GM19452 (cell line): ENCODE results near the gene GTPBP1.

Source experiments
- ATAC-seq: cut with Tn5 transposase; IDR thresholded peaks from one replicate; pipeline ENCODE4 v1.9.1; 2021; ENCODE audit not compliant: unreplicated experiment

GTPBP1 gene

DNA sequence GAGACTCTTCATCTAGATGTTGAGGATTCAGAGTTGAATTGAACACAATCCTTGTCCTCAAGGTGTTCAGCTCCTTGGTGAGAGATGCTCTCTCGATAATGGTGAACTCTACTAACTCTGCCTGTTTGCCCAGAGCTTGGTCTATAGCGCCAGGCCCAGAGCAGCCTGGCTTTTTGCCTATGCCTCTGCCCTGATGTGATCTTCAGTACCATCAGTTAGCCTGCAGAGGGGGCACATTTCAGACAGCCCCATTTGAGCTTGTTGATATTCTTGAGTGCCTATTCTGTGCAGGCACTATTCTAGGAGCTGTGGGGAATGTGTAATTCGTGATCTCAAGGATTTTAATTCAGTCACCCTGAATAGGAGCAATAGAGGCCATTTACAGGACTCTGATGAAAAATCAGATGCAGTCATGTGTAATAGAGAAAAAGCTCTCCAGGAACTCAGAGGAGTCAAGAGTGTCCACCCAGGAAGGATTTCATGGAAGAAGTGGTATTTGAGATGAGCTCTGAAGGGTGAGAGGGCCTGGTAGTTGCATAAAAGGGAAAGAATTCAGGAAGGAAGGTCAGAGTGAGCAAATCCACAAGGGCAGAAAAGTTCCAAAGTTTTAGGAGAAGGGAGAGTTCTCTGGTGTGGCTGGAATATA is 19.3 kb downstream of the GTPBP1 start:
- ATAC-seq = no peak

DNA sequence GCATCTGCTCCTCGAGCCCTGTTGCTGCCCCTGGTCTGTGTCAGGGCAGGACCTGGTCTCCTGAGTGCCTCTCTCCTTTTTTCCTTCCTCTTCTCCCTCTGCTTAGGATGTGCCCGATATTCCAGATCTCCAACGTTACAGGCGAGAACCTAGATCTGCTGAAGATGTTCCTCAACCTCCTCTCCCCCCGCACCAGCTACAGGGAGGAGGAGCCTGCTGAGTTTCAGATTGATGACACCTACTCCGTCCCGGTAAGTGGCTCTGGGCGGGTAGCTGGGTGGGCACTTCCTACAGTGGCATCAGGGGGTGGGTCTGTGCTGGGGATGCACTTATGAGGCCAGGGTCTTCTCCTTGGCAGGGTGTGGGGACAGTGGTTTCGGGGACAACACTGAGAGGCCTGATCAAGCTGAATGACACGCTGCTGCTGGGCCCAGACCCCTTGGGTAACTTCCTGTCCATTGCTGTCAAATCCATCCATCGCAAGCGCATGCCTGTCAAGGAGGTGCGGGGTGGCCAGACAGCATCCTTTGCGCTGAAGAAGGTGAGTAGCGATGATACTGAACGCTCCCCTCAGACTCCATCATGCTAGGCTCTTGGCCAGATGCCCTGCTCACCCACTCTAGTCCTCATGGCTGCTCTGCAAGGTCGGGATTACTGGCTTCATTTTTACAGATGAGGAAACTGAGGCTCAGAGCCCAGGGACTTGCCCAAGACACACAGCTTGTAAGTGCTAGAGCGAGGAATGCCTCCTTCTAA is 20.3 kb downstream of the GTPBP1 start:
- no peak for ATAC-seq

DNA sequence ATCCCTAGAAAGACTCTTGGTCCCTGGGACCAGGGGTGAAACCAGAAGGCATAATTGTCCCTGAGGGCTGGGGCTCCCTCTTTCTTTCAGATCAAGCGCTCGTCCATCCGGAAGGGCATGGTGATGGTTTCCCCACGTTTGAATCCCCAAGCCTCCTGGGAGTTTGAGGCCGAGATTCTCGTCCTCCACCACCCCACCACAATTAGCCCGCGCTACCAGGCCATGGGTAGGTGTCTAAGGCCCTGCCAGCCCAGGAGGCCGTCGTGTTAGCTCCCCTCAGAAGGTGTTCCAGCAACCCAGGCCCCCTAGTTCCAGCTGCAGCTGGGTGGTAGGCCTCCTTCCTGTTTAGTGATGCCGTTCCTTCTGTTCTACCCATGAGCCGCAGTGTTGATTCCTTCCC is 21.4 kb downstream of the GTPBP1 start:
- ATAC-seq = no peak

DNA sequence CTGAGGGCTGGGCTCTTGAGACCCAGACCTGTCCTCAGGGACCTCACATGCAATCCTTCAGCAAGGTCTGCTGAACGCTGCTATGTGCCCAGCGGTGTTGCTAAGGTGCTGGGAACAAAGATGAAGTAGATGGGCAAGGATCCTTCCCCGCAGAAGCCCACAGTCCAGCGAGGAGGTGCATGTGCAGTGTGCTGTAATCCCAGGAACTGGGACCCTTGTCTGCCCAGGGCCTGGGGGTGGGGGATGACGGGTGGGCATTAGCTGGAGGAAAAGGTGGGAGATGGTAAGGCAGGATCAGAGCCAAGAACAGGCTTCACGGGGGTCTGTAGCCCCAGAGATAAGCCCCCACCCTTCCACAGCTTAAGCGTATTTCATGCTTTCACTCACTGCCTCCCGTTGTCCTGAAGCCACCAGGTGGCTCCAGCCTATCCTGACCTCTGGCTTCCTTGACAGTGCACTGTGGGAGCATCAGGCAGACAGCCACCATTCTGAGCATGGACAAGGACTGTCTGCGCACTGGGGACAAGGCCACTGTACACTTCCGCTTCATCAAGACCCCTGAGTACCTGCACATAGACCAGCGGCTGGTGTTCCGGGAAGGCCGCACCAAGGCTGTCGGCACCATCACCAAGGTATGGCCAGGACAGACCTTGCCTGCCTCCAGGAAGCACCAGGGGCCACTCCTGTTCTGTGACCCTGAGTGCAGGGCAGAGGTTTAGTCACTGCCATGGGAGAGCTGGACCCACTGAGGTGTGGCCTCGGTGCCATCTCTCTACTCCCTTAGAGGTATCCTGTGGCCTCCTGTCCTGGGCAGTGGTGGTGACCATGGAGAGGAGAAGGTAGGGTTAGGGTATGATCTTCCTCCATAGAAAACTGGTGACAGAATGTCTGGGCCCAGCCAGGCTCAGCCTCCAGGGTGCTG is 22.0 kb downstream of the GTPBP1 start:
- no peak for ATAC-seq

DNA sequence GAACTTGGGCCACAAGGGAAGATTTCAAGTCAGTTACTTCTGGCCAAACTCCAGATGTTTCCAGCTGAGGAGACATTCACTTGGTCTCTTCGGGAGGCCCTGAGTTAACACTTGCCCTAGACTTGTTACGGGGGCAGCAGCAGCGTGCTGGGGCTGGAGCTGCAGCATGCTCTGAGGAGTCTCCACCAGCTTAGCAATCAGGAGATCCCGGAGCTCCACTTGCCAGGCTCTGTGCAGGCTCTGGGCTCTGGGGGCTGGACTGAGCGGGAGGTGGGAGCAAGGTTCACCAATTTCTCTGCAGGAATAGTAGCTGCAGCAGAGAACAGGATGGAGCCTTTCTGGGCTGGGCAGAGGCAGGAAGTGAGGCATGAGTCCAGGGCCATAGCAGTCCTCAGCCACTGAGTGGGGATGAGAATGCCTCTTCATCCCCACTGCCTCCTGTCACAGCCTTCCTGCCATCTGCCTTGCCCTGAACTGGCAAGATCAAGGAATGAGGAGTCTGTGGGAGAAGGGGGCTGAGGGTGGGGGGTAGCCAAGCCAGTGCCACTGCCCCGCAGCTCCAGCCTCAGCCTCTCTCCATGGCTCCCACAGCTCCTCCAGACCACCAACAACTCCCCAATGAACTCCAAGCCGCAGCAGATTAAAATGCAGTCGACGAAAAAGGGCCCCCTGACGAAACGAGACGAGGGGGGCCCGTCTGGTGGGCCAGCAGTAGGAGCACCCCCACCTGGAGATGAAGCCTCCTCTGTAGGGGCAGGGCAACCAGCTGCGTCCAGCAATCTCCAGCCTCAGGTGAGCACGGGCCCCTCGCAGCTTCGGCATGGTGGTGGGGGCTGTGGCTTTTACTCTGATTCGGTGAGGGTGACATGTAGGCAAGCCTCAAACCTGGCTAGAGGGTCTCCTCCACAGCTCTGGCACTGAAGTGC is 23.4 kb downstream of the GTPBP1 start:
- no peak for ATAC-seq

DNA sequence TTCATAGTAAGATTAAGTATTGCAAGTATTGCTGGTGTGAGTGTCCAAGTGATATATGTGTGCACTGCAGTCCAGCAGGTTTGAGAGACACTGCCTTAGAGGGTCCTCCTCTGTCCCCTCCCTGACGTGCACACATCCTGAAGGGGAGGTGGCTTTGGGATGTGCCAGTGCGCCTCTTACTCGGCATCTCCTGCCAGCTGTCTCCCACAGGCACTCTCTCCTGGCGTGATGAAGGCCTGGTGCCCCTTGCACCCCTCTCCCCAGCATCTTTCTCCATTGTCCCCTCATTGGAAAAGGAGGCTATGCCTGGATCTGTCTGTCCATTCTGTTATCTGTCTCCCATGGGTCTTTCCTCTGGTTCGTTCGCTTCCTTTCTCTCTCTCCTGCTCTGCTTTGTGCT is 24.2 kb downstream of the GTPBP1 start:
- no peak for ATAC-seq

DNA sequence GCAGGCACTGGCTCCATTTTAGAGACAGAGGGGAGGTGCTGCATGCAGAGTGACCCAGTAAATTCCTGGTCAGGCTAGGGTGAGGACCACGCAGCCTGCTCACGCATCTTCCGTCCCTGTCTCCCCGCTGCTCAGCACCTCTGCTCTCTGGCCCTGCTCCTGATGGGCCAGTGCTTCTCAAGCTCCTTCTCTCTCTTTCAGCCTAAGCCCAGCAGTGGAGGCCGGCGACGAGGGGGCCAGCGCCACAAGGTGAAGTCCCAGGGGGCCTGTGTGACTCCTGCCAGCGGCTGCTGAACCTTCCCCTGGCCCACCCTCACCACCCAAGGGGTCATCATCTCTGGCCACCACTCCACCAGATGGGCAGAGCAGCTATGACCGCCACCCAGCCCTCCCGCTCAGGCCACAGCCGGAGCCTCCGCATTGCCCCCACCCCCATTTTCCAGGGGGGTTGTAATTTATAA is 24.7 kb downstream of the GTPBP1 start:
- no peak for ATAC-seq

DNA sequence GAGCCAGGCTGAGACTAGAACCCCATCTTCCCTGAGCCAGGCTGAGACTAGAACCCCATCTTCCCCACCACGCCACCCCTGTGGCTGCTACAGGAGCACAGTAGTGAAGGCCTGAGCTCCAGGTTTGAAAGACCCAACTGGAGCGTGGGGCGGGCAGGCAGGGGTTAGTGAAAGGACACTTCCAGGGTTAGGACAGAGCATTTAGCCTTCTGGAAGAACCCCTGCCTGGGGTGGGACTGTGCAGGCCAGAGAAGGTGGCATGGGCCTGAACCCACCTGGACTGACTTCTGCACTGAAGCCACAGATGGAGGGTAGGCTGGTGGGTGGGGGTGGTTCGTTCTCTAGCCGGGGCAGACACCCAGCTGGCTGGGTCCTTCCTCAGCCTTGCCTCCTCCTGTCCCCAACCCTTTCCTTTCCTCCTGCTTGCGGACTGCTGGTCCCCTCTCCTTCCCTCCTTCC is 26.0 kb downstream of the GTPBP1 start:
- no peak for ATAC-seq

DNA sequence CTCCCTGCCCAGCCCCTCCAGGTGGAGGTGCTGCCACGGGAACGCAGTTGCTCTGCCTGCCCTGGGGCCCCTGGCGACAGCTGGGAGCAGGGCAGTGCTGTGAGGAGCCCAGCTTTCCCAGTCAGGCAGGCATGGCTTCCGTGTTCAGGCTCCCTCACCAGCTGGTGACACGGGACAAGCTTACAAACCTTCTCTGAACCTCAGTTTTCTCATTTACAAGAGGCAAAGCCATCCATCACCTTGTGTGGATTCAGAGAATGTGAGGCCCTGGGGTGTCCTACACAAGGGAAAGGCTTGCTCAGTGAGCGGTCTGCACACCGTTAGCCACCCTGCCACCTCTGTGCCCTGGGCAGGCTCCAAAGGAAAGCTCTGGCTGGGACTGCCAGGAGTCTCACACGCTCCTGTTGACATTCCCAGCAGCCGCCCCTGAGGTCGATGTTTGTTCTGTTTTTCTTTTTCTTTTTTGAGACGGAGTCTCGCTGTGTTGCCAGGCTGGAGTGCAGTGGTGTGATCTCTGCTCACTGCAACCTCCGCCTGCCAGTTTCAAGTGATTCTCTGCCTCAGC is 26.6 kb downstream of the GTPBP1 start:
- no peak for ATAC-seq

DNA sequence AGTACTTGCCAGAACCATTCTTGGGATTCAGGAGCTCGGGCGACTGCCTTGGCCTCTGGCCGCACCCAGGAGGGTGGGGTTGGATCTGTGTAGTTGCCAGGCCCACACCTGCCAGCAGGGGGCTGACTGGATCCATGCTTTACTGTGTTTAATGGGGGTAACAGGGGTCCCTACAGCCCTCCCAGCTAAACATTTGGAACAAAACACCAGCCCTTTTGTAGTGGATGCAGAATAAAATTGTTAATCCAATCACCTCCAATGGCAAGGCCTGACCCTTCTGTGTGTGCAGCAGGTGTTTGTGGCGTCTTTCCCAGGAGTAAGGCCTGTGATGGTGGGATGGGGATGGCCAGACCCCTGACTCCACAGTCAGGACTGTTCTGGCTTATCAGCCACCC is 27.6 kb downstream of the GTPBP1 start:
- no peak for ATAC-seq

DNA sequence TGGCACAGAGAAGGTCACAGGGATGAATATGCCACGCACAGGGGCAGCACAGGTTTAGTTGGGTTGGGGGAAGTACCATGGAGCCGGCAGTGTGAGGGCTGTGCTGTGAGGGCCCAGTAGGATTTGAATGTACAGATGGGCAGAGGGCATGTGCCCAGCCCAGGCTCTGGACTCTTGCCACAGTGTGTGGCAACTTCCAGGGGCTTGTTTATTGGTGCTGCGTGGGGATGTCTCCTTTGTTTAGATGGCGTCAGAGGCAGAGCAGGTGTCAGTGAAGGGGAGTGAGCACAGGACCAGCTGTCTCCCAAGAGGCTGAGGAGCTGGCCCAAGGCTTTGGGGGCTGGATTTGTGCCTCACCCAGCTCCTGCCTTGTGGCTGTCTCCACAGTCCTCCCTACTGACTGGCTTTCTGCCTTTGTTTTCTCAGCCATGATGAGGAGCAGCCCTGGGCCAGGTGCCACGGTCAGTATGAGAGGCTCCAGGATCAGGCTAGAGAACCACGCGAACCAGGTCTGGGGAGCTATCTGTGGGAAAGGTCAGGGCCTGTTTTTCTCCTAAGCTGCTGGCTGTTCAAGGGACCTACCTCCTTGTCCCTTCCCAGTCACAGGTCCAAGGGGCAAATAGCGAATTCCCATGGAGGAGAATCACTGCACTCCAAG is 28.1 kb downstream of the GTPBP1 start:
- ATAC-seq = no peak

DNA sequence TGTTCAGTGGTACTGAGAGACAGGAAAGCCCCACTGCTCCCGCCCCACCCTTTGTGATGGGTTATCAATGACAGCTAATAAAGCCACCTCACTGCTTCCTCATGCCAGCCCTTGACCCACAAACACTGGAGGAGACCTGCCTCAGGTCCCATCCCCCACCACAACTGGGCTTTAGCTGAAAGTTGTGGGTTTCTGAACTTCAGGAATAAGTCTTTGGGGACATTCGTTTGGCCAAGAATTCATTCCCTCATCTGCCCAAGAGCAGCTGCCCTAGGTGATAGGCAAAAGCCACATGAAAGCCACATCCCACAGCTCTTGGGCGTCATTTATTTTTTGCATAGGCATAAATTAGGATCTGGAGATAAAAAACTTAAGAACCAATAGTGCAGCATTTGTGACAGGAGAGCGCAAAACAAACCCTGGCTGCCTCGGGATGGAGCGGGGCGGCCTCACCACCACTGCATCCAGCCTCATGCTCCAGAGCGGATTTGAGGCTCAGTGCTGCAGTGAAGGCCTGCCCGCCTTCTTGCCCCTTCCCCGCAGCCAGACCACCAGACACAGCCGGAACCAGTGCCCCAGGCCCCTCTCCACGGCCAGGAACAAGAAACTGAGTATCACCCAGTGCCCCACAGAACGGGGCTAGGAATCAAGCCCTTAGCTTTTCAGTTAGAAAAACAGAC is 28.8 kb downstream of the GTPBP1 start:
- no peak for ATAC-seq

DNA sequence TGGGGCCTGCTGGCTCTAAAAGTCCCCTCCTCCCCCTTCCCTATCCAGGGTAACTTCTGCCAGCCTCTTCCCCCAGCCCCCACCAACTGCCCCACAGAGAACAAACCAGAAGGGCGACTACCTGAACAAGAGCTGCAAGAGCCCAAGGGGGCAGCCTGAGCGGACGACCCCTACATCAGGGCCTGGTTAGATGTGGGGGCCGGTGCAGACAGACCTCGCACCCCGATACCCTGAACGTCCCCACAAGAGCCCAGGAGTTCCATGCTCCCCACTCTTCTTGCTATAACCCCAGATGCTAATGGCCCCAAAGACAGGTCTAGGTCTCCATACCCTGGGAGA is 29.4 kb downstream of the GTPBP1 start:
- no peak for ATAC-seq

DNA sequence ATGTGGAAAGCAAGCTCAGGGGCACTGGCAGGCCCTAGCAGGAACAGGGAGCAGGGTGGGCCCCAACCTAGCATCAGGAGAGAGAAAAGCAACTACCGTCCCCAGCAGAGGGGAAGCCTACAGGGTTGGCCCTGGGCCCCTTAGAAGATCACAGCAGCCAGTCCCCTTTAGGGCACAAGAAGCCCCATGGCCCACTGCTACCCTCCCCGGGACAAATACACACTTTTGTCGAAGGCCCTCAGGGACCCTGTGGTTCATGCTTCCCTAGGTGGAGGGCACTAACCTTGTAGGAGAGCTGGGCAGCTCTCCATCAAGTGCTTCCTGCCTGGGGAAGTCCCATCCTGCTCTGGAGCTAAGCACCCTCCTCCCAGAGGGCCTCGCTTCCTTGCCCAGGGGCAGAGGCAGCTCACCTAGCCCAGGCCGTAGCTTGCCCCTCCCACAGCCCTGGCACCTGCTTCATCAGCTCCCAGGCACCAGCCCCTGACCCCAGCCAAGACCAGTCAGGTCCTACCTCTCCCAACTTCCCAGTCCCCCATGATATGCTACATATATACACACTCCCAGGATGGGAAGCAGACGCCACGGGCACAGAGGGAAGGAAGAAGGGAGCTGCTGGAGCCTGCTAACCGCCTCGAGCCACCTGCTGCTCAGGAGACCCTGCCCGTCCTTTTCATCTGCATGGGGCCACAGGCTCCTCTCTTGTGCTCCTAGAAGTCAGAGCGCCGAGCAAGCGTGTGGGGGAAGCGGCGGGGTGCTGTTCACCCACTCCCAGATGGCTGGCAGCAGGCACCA is 29.9 kb downstream of the GTPBP1 start:
- no peak for ATAC-seq

DNA sequence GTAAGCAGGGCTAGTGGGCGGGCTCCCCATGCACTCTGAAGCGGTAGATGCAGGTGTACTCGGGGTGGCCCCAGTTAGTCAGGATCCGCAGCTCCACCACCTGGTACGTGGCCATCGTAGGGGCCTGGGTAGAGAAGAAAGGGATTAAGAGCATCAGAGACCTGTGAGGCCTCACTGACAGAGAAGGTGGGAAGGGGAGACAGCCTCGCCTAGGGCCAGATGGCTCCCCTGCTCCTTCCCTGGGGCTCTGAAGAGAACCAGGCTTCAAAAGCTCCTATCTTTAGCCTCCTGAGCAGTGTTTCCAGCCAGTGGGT is 30.5 kb downstream of the GTPBP1 start:
- ATAC-seq = no peak

DNA sequence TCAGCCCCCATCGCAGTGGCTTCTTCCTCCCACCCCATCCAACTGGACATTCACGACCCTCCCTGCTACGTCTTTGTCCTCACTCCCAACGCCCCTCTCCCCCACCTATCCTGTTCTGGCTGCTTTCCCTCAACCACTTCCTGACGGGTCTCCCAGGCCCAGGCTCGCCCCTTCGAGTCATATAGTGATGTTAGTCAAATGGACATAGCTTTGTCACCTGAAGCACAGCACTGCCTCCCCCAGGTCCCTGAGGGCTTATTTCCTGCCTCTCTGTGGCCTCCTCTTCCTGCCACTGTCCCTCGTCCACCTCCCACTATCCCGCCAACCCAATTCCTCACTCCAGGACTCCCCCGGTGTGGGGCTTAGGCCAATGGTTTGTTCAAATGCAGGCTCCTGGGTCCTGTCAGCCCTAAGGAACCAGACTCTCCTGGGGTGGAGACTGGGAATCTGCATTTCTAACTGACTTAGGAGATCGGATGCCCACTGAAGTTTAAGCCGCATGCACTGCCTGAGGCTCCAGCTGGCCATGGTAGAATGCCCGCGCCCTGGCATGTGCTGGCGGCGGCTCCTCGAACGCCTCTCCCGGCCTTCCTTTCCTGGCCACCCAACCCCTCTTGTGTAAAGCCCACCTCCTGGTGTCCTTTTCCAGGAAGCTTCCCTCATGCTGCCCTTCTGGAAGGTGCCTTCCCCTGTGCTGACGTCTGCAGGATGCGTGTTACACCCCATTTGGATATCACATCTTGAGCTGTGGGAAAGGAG is 31.7 kb downstream of the GTPBP1 start:
- no peak for ATAC-seq

DNA sequence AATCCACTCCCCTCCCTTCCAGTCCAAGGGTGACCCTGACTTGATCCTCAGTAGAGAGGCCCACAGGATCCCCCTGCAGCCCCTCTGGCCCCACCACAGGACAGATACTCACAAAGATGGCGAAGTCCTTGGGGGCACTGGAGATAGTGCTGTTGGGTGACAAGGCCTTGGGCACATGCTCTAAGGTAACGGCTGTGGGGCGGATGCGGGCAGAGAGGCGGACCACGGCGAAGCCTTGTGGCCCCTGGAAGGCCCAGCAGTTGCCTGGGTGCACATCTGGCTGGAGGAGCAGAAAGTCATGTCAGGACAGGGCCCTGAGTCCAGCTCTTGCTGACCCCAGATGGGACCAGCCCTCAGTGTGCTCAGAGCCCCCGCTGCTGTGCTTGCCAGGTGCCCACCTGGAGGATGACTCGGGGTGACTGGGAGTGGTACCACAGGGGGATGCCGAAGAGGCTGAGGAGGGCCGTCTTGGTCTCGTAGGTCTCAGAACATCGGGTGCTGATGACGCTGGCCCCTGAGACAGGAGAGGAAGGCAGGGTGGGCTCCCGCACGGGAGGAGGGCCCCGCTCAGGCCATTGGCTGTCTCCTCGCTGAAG is 32.8 kb downstream of the GTPBP1 start:
- ATAC-seq = no peak
